HG02623 (cell line): ENCODE results near the gene CDK17.
A peak's percentile ranks its signal among the peaks of the same experiment; 100 is the strongest.
"Not testable (repeated sequence)": the region's sequence is repeated elsewhere in the genome, so short reads cannot be mapped to it uniquely, and the experiment has no call there.

ENCODE experiments used
- ATAC-seq: cut with Tn5 transposase; IDR thresholded peaks from one replicate; pipeline ENCODE4 v1.9.1; 2021; ENCODE audit warnings: moderate library complexity; ENCODE audit not compliant: unreplicated experiment

CDK17 gene

DNA sequence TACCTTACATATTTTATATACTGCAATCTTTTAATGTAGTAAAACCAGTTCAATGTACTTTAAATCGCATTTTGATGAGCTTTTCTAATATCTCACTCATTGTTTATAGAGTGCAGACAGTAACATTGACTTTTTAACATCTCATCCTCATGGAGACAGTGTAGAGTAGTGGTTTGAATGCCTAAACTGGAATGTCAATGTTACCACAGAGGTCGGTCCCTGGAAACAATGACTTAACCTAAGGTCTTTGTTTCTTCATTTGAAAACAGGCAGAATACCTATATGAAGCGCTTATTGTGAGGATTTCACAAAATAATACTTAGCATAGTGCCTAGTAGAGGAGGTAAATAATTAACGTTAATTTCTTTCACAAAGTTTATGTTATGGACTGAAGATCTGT is 5.0 kb downstream of the CDK17 start:
- no peak for ATAC-seq

DNA sequence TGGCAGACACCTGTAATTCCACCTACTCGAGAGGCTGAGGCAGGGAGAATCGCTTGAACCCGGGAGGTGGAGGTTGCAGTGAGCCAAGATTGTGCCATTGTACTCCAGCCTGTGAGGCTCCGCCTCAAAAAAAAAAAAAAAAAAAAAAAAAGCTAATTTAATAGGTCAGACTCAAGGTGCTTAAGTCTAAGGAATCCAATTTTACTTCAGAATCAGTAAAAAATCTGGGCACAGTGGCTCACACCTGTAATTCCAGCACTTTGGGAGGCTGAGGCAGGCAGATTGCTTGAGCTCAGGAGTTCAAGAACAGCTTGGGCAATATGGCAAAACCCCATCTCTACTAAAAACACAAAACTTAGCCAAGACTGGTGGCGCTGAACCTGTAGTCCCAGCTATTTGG is 7.0 kb downstream of the CDK17 start:
- not testable (repeated sequence) for ATAC-seq

DNA sequence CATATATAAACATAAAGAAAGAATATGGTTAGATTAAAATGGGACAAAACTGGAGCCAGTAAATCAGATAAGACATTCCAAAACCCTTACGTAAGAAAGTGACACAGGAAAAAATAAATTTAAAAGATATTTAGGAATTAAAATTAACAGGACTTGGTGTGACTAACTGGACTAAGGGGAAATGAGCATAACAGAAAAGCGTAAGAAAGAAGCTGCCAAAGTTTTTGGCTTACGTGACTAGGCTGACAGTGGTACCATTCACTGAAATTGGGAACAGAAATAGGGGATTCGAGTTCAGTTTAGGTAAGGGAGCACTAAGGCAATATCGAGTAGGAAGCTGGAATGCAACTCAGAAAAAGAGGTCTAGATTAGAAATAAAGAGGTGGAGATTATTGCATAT is 7.8 kb downstream of the CDK17 start:
- ATAC-seq: no peak

DNA sequence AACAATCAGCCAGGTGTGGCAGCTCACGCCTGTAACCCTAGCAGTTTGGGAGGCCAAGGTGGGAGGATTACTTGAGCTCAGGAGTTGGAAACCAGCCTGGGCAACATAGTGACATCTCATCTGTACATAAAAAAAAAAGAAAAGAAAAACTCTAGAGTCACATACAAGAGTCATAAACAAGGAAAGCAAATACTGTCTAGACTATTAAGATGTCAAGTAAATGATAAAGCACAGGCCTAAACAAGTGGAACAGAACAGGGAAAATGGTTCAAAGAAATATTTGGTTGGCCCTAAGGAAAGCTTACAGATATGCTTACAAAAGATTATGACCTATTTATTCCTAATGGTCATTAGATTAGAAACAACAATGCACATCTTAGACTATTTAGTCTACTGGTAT is 12.3 kb downstream of the CDK17 start:
- no peak for ATAC-seq

DNA sequence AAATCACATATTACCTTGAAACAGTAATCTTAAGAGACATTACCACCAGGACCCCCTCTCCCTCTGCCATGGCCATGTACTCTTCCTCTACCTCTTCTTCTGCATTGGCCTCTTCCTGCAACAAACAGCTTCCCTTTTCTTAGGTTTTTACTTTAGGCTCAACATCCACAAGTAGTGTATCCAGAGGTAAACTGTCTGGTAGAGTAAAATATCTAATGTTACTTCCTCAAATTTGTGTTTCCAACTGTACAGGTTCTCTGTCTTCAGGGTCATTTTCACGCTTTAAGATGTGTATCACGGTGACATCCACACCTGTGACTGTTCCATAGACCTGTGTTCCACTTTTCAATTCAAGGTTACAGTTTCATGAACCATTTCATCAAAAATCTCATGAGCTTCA is 13.4 kb downstream of the CDK17 start:
- ATAC-seq: no peak

DNA sequence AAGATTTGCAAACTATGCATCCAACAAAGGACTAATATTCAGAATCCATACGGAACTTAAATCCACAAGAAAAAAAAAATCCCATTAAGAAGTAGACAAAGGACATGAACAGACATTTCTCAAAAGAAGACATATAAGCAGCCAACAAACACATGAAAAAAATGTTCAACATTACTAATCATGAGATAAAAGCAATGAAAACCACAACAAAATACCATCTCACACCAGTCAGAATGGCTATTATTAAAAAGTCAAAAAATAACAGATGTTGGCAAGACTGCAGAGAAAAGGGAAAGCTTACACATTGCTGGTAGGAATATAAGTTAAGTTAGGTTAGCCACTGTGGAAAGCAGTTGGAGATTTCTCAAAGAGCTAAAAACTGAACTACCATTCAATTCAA is 16.2 kb downstream of the CDK17 start:
- no peak for ATAC-seq

DNA sequence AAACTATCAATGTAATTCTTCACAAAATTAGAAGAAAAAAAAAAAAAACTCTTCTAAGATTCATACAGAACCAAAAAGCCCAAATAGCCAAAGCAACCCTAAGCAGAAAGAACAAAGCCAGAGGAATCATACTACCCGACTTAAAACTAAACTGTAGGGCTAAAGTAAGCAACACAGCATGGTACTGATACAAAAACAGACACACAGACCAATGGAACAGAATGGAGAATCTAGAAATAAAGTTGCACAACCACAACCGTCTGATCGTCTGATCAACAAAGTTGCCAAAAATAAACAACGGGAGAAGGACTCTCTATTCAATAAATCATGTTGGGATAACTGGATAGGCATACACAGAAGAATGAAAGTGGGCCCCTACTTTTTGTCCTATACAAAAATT is 16.9 kb downstream of the CDK17 start:
- no peak for ATAC-seq

DNA sequence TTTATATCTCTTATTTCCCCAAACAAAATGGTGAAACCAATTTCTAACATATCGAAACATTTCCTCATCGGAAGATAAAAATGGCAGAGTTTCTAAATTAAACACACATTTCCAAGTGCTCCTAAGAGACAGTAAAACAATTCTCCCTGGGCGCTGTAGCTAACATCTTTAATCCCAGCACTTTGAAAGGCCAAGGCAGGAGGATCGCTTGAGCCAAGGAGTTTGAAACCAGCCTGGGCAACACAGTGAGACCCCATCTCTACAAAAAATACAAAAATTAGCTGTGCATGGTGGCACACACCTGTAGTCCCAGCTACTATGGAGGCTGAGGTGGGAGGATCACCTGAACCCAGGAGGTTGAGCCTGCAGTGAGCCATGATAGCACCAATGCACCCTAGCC is 20.5 kb downstream of the CDK17 start:
- ATAC-seq: not testable (repeated sequence)

DNA sequence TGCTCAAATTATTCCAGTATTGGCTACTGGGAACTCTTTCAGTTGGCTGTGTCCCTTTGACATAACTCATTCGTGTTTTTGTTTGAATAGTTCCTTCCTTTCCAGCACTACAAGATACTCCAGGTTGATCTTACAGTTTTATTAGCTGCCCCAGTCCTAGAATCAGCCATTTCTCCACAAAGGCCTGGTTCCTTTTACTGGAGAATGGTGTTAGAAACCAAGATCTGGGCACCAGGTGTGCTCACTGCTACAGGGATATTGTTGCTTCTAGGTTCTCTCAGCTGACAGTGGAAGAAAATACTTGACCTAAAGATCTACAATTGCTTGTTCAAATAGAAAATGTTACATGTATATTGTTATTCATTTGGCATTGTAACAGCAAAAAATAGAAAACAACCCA is 21.9 kb downstream of the CDK17 start:
- no peak for ATAC-seq

DNA sequence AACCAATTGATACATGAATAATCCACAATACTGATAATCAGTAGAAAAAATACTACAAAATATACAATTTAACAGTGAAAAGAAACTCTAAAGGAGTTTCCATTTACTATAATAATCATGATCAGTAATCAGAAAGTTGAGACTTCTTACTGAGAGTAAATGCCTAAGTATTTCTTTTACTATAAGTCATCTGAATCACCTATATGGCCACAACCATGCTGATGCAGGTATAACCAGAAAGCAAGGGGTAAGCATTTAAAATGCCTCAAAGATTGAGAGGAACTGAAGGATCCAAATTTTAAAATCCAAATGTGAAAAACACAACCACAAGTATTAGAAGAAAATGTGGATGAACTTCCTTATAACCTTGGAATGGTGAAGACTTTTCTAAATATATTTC is 23.4 kb downstream of the CDK17 start:
- no peak for ATAC-seq

DNA sequence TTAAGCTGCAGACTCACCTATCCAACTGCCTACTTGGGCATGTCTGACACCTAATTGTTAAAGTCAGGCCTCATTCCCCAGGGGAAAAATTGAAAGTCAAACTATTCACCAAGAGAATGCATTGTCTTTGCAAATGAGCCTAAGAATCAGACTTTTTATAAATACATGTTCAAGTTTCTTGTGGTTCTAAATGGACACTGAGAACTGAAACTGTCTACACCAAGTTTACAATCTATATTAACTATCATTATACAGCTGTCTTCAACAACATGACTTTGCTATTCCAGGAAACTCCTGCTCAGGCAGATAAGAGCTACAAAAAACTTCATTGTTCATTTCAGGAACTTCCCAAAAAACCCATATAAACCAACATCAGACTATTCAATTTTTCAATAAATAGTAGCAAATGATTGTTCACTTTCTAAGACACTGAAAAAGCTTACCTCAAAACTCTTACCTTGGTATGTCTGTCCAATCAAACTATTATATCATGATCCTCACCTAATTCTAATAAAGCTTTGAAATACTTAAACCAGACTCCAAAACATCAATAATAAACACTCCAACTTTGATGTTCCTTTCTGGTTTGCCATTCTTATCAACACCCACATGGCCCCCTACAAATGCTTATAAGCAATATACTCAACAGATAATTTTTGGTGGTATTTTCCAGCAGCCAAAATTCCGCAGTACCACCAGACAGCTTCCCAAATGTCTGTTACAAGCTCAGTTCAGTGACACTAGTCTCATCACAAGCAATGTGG is 24.2 kb downstream of the CDK17 start:
- peak; percentile 71 for ATAC-seq

DNA sequence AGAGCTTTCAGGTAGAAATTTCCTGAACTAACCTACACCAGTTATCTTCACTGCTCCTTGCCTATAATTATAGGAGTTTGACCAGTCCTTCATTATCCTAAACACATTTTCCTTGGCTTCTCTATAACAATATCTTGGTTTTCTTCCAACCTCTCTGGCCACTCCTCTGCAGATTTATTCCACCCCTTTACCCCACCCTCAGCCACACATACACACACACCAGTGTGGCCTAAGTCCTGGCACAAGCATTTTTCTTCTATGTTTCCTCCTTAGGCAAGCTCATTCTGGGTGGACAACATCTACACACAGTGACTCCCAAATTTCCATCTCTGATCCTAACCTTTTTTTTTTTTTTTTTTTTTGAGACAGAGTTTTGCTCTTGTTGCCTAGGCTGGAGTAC is 25.1 kb downstream of the CDK17 start:
- ATAC-seq: no peak

DNA sequence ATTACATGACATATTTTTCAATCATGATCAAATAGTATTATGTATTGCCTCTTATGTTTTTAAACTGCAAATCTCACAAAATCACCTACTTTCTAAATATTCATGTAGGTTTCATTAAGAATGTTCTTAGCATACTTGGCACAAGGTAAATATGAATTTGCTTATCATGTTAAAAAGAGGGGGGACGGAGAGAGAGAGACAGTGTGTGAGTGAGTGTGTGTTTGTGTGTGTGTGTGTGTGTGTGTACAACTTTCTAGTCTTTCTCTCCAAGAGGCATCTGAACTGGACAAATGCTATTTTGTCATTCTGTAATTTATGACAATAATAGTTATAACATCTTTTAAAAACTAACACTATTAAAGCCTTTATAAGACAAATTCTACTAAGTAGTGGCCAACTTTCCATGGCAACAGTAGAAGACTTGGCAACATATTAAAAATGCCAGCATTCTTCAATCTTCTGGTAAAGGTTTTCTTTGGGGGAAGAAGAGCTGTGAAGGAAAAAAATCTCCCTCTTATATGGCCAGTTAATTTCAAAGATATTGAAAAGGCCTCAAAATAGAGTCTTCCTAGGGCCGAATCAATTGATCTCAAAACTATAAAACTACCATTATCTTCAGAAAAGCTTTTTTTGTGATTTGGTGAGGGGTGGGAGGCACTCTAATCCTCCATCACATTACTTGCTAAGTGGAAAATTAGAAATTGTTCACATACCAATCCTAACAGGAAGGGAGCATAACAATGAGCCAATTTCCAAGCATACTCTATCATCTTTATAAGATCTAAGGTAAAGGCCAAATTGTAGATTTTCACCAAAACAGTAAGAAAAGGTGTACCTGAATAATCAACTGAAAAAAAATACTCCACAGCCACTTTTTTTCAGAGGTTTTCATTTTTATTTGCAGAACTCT is 28.2 kb downstream of the CDK17 start:
- ATAC-seq: no peak

DNA sequence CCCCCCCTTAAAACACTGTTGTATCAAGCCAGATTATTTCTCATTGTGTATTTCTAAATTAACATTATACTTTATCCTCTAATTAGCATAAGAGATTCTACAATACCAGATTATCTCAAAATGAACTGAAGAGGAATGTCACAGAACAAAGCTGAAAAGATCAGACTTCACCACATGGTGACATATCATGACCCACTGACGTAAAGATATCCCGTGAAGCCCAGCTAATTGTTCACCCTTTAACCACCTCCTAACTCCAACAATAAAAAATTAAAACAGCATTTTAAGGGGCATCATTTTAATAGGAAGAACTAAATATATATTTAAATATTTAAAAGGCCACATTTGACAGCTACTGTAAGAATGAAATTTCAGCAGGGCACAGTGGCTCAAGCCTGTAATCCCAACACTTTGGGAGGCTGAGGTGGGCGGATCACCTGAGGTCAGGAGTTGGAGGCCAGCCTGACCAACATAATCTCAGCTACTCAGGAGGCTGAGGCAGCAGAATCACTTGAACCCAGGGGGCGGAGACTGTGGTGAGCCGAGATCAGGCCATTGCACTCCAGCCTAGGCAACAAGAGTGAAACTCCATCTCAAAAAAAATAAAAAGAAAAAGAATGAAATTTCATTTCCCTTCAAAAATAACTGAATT is 29.0 kb downstream of the CDK17 start:
- ATAC-seq: no peak

DNA sequence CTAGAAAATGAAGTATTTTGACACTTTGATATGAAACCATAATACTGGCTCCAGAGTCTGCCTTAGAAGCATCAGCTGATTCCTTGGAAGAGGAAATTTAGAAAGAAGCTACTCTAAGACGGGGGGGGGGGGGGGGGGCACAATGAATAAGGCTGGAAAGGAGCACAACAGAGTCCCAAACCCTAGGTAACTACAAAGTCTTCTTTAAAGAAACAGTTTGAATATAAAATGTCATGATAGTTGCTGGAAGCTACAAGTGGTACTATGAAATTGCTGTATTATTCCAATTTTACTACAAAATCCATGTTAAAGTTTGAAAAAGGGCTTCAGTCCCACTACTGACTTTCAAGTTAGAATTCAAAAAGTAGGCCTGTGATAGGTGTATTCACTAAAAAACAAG is 31.6 kb downstream of the CDK17 start:
- no peak for ATAC-seq

DNA sequence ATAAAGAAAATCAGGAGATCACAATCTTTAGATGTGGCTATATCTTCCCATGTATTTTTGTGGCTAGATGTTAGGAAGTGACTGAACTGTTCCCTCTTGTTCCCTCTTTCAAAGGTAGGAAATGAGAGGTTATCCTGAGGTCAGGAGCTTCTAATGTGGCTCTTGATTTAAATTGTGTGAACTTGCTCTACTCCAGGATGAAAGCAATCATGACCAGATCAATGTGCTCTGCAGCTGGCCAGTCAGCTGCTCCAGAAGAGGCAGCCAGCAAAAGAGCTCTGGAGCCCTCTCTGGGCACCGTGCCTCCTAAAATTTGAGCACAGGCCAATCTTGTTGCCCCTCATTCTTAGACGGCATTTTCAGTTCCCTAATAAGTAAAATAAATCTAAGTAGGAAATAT is 32.0 kb downstream of the CDK17 start:
- ATAC-seq: no peak

DNA sequence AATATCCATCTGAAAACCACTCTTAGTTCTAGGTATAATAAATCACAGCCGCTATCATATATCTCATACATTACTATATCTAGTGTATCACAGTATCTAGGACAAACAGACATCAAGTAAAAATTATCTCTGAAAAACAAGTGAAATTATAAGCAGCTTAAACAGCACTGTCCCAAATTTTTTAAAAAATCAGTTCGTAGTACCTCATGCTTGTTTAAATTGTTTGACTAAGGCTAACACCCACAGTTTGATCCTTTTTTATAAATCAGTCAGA is 33.9 kb downstream of the CDK17 start:
- no peak for ATAC-seq

DNA sequence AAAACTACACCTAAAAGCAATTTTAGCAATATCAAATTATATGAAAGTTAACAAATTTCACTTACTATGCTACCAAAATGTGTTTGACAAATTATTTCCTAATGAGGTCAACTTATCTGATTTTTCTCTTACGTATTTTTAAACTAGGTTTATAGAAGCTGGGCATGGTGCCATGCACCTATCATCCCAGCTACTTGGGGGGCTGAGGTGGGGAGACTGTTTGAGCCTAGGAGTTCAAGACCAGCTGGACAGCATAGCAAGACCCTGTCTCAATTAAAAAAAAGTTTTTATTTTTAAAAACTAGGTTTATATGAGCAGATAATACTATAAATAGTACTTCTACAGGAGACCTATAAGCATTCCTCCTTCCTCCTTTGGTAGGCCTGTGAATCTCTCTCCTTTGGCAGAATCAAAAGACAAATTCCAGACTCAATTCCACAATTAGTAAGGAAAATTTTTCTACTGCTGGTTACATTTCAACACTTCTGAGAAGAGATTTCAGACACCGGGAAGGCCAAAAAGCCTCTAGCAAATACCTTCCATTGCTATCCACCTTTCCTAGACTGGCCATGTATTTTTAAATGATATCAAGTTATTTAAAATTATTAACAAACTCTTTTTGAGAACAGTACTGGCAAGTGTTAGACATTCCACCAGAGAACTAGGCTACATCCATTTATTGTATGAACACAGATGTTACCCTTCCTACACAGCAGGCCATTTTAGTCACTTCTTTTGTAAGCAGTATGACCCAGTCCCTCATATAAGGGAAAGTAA is 34.4 kb downstream of the CDK17 start:
- ATAC-seq: no peak

DNA sequence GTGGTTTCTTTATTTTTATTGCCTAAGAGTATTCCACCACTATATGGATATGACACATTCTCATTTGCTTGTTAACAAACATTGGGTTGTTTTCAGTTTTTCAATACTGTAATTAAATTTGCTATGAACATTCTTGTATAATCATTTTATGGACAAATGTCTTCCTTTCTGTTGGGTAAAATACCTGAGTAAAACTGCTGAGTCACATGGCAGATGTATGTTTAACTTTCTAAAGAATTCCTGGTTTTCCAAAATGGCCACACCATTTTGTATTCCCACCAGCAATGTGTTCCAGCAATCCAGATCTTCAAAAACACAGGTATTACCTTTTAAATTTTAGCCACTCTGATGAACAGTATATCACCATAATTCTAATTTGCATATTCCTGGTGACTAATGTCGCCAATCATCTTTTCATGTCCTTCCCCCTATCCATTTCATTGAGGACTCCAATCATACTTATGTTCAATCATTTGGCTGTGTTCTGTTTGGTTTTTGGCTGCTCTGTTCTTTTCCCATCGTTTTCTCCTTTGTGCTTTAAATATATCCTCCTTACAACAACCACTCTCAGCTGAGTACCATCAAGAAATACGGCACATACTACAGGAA is 36.0 kb downstream of the CDK17 start:
- ATAC-seq: no peak

DNA sequence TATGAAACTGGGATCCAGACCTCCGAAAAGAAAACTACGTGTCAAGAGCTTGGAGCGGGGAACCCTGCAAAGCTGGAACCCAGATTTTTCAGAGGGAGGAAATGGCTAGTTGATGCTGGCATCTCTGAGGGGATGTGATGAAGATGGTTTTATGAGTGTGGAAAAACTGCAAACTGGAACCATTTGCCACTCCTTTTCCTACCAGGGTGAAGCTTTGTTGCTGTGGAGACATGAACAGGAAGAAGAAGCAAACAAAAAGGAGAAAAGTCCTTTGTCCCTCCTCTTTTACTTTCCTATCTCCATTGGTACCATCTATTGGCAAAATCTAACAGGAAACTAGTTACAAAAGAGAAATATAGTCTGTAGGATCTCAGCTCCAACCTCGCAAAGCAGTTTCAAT is 39.2 kb downstream of the CDK17 start:
- ATAC-seq: no peak

DNA sequence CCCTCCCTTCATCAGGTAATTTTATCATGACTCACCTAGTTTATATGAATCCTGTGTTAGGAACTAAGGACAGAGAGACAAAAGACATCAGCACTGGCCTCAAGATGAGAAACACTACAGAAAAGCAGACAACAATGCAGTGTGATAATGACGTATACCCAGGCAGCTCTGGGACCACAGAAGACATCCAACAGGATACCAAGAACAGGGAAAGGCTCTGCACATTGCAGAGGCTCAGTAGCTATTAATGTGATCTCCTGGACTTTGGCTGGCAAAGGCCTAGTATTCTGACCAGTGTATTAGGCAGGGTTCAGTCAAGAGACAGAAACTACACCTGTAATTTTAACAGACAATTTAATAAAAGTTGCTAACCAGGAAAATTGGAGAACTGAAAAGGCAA is 39.7 kb downstream of the CDK17 start:
- no peak for ATAC-seq
